ENCODE data around the gene GOLGA5. TPM values are rescaled to one million over a fixed set of nuclear protein-coding genes. Genes with fewer than 3 reads are reported as not detected.
"Not testable (repeated sequence)": the region's sequence is repeated elsewhere in the genome, so short reads cannot be mapped to it uniquely, and the experiment has no call there.

The GOLGA5 gene
- total RNA-seq, 1 donor from 2014 or later, result 26.6 TPM

- no peaks in the 10 kb centered on the region for H3K4me1 ChIP-seq (ENCODE audit: control insufficient read depth in 3 of 3, insufficient read depth in 3 of 3, low read length in 3 of 3)
- H3K27ac ChIP-seq (ENCODE audit: low read depth, low read length), result no peak overlapping the region
- H3K4me3 ChIP-seq (ENCODE audit: low read length in 3 of 3), result no peak overlapping the region
- H3K27me3 ChIP-seq (ENCODE audit: control insufficient read depth in 3 of 3, insufficient read depth in 3 of 3, low read length in 3 of 3), result no peaks in the 10 kb centered on the region
- H3K9ac ChIP-seq (ENCODE audit: low read depth in 1 of 3, low read length in 3 of 3), result no peak overlapping the region
- peaks cover 26 to 66% (median 65%) of the 10 kb centered on the region in 3 donors for H3K36me3 ChIP-seq (ENCODE audit: control insufficient read depth in 3 of 3, insufficient read depth in 3 of 3, low read length in 3 of 3)
- H3K9me3 ChIP-seq (ENCODE audit: control insufficient read depth in 3 of 3, low read length in 3 of 3), result no peaks in the 10 kb centered on the region
Measured at GRCh38 chr14:92819011-92819597, 25.0 kb downstream of the GOLGA5 start.

- H3K36me3 ChIP-seq (ENCODE audit: control insufficient read depth in 3 of 3, insufficient read depth in 3 of 3, low read length in 3 of 3), result peaks cover 26 to 69% (median 68%) of the 10 kb centered on the region in 3 donors
Measured at GRCh38 chr14:92819680-92820535, 25.8 kb downstream of the GOLGA5 start.

GRCh38 chr14:92820536-92820840 lies 26.4 kb downstream of the GOLGA5 start:
- peaks cover 23 to 70% (median 68%) of the 10 kb centered on the region in 3 donors for H3K36me3 ChIP-seq (ENCODE audit: control insufficient read depth in 3 of 3, insufficient read depth in 3 of 3, low read length in 3 of 3)

More at GRCh38 chr14:92819680-92820535, 25.8 kb downstream of the GOLGA5 start:
- H3K4me3 ChIP-seq (ENCODE audit: low read length in 3 of 3); H3K27me3 ChIP-seq (ENCODE audit: control insufficient read depth in 3 of 3, insufficient read depth in 3 of 3, low read length in 3 of 3); H3K4me1 ChIP-seq (ENCODE audit: control insufficient read depth in 3 of 3, insufficient read depth in 3 of 3, low read length in 3 of 3); H3K9me3 ChIP-seq (ENCODE audit: control insufficient read depth in 3 of 3, low read length in 3 of 3); H3K9ac ChIP-seq (ENCODE audit: low read depth in 1 of 3, low read length in 3 of 3); H3K27ac ChIP-seq (ENCODE audit: low read depth, low read length): not testable (repeated sequence)

GRCh38 chr14:92830902-92831301 lies 36.8 kb downstream of the GOLGA5 start:
- no peaks in the 10 kb centered on the region for H3K9me3 ChIP-seq (ENCODE audit: control insufficient read depth in 3 of 3, low read length in 3 of 3)
- H3K27ac ChIP-seq (ENCODE audit: low read depth, low read length), result no peak overlapping the region
- H3K4me3 ChIP-seq (ENCODE audit: low read length in 3 of 3), result no peak overlapping the region
- no peaks in the 10 kb centered on the region for H3K27me3 ChIP-seq (ENCODE audit: control insufficient read depth in 3 of 3, insufficient read depth in 3 of 3, low read length in 3 of 3)
- no peaks in the 10 kb centered on the region for H3K4me1 ChIP-seq (ENCODE audit: control insufficient read depth in 3 of 3, insufficient read depth in 3 of 3, low read length in 3 of 3)
- H3K36me3 ChIP-seq (ENCODE audit: control insufficient read depth in 3 of 3, insufficient read depth in 3 of 3, low read length in 3 of 3), result peaks cover 9 to 50% (median 47%) of the 10 kb centered on the region in 3 donors
- no peak overlapping the region for H3K9ac ChIP-seq (ENCODE audit: low read depth in 1 of 3, low read length in 3 of 3)

More at GRCh38 chr14:92820536-92820840, 26.4 kb downstream of the GOLGA5 start:
- H3K27me3 ChIP-seq (ENCODE audit: control insufficient read depth in 3 of 3, insufficient read depth in 3 of 3, low read length in 3 of 3); H3K27ac ChIP-seq (ENCODE audit: low read depth, low read length); H3K9me3 ChIP-seq (ENCODE audit: control insufficient read depth in 3 of 3, low read length in 3 of 3); H3K9ac ChIP-seq (ENCODE audit: low read depth in 1 of 3, low read length in 3 of 3); H3K4me3 ChIP-seq (ENCODE audit: low read length in 3 of 3); H3K4me1 ChIP-seq (ENCODE audit: control insufficient read depth in 3 of 3, insufficient read depth in 3 of 3, low read length in 3 of 3): not testable (repeated sequence)

- H3K27ac ChIP-seq (ENCODE audit: low read depth, low read length), result no peak overlapping the region
- no peak overlapping the region for H3K4me3 ChIP-seq (ENCODE audit: low read length in 3 of 3)
- no peaks in the 10 kb centered on the region for H3K9me3 ChIP-seq (ENCODE audit: control insufficient read depth in 3 of 3, low read length in 3 of 3)
- H3K4me1 ChIP-seq (ENCODE audit: control insufficient read depth in 3 of 3, insufficient read depth in 3 of 3, low read length in 3 of 3), result no peaks in the 10 kb centered on the region
- H3K27me3 ChIP-seq (ENCODE audit: control insufficient read depth in 3 of 3, insufficient read depth in 3 of 3, low read length in 3 of 3), result no peaks in the 10 kb centered on the region
- peaks cover 16 to 52% (median 51%) of the 10 kb centered on the region in 3 donors for H3K36me3 ChIP-seq (ENCODE audit: control insufficient read depth in 3 of 3, insufficient read depth in 3 of 3, low read length in 3 of 3)
- no peak overlapping the region for H3K9ac ChIP-seq (ENCODE audit: low read depth in 1 of 3, low read length in 3 of 3)
Measured at GRCh38 chr14:92832137-92832700, 38.1 kb downstream of the GOLGA5 start.

GRCh38 chr14:92841930-92842329 lies 47.8 kb downstream of the GOLGA5 start:
- no peaks in the 10 kb centered on the region for H3K27me3 ChIP-seq (ENCODE audit: control insufficient read depth in 3 of 3, insufficient read depth in 3 of 3, low read length in 3 of 3)
- no peak overlapping the region for H3K4me3 ChIP-seq (ENCODE audit: low read length in 3 of 3)
- no peaks in the 10 kb centered on the region for H3K9me3 ChIP-seq (ENCODE audit: control insufficient read depth in 3 of 3, low read length in 3 of 3)
- H3K36me3 ChIP-seq (ENCODE audit: control insufficient read depth in 3 of 3, insufficient read depth in 3 of 3, low read length in 3 of 3), result peaks cover 10 to 32% (median 23%) of the 10 kb centered on the region in 3 donors
- no peak overlapping the region for H3K27ac ChIP-seq (ENCODE audit: low read depth, low read length)
- H3K9ac ChIP-seq (ENCODE audit: low read depth in 1 of 3, low read length in 3 of 3), result no peak overlapping the region
- H3K4me1 ChIP-seq (ENCODE audit: control insufficient read depth in 3 of 3, insufficient read depth in 3 of 3, low read length in 3 of 3), result no peaks in the 10 kb centered on the region

GRCh38 chr14:92844204-92844603 lies 50.1 kb downstream of the GOLGA5 start:
- Histone ChIP-seq H3K4me3 (ENCODE audit: low read length in 3 of 3) (no peak overlapping the region), H3K36me3 (ENCODE audit: control insufficient read depth in 3 of 3, insufficient read depth in 3 of 3, low read length in 3 of 3) (peaks cover 4 to 20% (median 8%) of the 10 kb centered on the region in 3 donors), H3K27me3 (ENCODE audit: control insufficient read depth in 3 of 3, insufficient read depth in 3 of 3, low read length in 3 of 3) (no peaks in the 10 kb centered on the region), H3K27ac (ENCODE audit: low read depth, low read length) (no peak overlapping the region), H3K9me3 (ENCODE audit: control insufficient read depth in 3 of 3, low read length in 3 of 3) (no peaks in the 10 kb centered on the region), H3K4me1 (ENCODE audit: control insufficient read depth in 3 of 3, insufficient read depth in 3 of 3, low read length in 3 of 3) (no peaks in the 10 kb centered on the region), H3K9ac (ENCODE audit: low read depth in 1 of 3, low read length in 3 of 3) (no peak overlapping the region)

- Histone ChIP-seq H3K27ac (ENCODE audit: low read depth, low read length) (no peak overlapping the region), H3K4me1 (ENCODE audit: control insufficient read depth in 3 of 3, insufficient read depth in 3 of 3, low read length in 3 of 3) (no peaks in the 10 kb centered on the region), H3K4me3 (ENCODE audit: low read length in 3 of 3) (no peak overlapping the region), H3K27me3 (ENCODE audit: control insufficient read depth in 3 of 3, insufficient read depth in 3 of 3, low read length in 3 of 3) (no peaks in the 10 kb centered on the region), H3K36me3 (ENCODE audit: control insufficient read depth in 3 of 3, insufficient read depth in 3 of 3, low read length in 3 of 3) (peaks cover 0 to 5% (median 0%) of the 10 kb centered on the region in 3 donors), H3K9ac (ENCODE audit: low read depth in 1 of 3, low read length in 3 of 3) (no peak overlapping the region), H3K9me3 (ENCODE audit: control insufficient read depth in 3 of 3, low read length in 3 of 3) (no peaks in the 10 kb centered on the region)
Measured at GRCh38 chr14:92846162-92846897, 52.2 kb downstream of the GOLGA5 start.

- Histone ChIP-seq H3K9me3 (ENCODE audit: control insufficient read depth in 3 of 3, low read length in 3 of 3) (no peaks in the 10 kb centered on the region), H3K4me3 (ENCODE audit: low read length in 3 of 3) (no peak overlapping the region), H3K36me3 (ENCODE audit: control insufficient read depth in 3 of 3, insufficient read depth in 3 of 3, low read length in 3 of 3) (peaks cover 0 to 3% (median 0%) of the 10 kb centered on the region in 3 donors), H3K9ac (ENCODE audit: low read depth in 1 of 3, low read length in 3 of 3) (no peak overlapping the region), H3K4me1 (ENCODE audit: control insufficient read depth in 3 of 3, insufficient read depth in 3 of 3, low read length in 3 of 3) (no peaks in the 10 kb centered on the region), H3K27me3 (ENCODE audit: control insufficient read depth in 3 of 3, insufficient read depth in 3 of 3, low read length in 3 of 3) (no peaks in the 10 kb centered on the region), H3K27ac (ENCODE audit: low read depth, low read length) (no peak overlapping the region)
Measured at GRCh38 chr14:92847278-92847677, 53.2 kb downstream of the GOLGA5 start.

Measured in skeletal muscle tissue (tissue), 4 donors.